HG02571 (cell line): ENCODE measurements around the gene CIITA.
"Not testable (repeated sequence)": the region's sequence is repeated elsewhere in the genome, so short reads cannot be mapped to it uniquely, and the experiment has no call there.

Experiments
- ATAC-seq: cut with Tn5 transposase; IDR thresholded peaks from one replicate; pipeline ENCODE4 v1.9.1; 2021; ENCODE audit warnings: mild to moderate bottlenecking, moderate library complexity; ENCODE audit not compliant: unreplicated experiment

The CIITA gene, protein sequence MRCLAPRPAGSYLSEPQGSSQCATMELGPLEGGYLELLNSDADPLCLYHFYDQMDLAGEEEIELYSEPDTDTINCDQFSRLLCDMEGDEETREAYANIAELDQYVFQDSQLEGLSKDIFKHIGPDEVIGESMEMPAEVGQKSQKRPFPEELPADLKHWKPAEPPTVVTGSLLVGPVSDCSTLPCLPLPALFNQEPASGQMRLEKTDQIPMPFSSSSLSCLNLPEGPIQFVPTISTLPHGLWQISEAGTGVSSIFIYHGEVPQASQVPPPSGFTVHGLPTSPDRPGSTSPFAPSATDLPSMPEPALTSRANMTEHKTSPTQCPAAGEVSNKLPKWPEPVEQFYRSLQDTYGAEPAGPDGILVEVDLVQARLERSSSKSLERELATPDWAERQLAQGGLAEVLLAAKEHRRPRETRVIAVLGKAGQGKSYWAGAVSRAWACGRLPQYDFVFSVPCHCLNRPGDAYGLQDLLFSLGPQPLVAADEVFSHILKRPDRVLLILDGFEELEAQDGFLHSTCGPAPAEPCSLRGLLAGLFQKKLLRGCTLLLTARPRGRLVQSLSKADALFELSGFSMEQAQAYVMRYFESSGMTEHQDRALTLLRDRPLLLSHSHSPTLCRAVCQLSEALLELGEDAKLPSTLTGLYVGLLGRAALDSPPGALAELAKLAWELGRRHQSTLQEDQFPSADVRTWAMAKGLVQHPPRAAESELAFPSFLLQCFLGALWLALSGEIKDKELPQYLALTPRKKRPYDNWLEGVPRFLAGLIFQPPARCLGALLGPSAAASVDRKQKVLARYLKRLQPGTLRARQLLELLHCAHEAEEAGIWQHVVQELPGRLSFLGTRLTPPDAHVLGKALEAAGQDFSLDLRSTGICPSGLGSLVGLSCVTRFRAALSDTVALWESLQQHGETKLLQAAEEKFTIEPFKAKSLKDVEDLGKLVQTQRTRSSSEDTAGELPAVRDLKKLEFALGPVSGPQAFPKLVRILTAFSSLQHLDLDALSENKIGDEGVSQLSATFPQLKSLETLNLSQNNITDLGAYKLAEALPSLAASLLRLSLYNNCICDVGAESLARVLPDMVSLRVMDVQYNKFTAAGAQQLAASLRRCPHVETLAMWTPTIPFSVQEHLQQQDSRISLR

GRCh38 chr16:10876799-10877341 lies at the start of gene CIITA:
Gene CIITA (plus strand): TSS chr16:10877202. CDS start chr16:10877331, 129 bp downstream.
- ATAC-seq: peak; percentile 56

GRCh38 chr16:10827691-10828341 lies 49.2 kb upstream of the CIITA start:
- no peak for ATAC-seq

- ATAC-seq: no peak
Observed at GRCh38 chr16:10828851-10829366, 48.1 kb upstream of the CIITA start.

DNA sequence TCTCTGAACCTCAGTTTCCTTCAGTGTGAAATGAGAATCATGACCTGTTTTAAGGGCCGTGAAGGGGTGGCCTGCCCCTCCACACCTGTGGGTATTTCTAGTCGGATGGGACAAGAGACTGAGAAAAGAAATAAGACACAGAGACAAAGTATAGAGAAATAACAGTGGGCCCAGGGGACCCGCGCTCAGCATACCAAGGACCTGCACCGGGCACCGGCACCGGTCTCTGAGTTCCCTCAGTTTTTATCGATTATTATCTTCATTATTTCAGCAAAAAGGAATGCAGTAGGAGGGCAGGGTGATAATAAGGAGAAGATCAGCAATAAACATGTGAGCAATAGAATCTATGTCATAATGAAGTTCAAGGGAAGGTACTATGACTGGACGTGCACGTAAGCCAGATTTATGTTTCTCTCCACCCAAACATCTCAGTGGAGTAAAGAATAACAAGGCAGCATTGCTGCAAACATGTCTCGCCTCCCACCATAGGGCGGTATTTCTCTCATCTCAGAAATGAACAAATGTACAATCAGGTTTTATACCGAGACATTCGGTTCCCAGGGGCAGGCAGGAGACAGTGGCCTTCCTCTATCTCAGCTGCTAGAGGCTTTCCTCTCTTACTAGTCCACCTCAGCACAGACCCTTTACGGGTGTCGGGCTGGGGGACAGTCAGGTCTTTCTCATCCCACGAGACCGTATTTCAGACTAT lies 47.5 kb upstream of the CIITA start:
- not testable (repeated sequence) for ATAC-seq

GRCh38 chr16:10830240-10830639 lies 46.8 kb upstream of the CIITA start:
- not testable (repeated sequence) for ATAC-seq

GRCh38 chr16:10831894-10832886 lies 44.8 kb upstream of the CIITA start:
- no peak for ATAC-seq

DNA sequence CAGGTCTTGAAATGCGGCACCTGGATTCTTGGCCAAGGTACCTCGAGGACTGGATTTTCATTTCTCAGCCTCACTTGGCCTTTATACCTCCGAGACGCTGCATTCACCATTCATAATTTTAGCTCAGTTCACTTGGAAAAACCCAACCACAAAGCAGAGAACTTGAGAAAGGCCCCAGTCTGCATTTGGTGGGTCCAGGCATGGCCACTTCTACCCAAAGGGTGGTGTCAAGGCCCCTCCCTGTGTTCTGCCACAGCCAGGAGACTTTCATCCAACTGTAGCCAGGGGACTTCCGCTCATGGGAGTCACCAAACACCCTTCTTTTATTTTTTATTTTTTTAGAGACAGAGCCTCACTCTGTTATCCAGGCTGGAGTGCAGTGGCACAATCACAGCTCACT lies 43.7 kb upstream of the CIITA start:
- ATAC-seq: no peak

DNA sequence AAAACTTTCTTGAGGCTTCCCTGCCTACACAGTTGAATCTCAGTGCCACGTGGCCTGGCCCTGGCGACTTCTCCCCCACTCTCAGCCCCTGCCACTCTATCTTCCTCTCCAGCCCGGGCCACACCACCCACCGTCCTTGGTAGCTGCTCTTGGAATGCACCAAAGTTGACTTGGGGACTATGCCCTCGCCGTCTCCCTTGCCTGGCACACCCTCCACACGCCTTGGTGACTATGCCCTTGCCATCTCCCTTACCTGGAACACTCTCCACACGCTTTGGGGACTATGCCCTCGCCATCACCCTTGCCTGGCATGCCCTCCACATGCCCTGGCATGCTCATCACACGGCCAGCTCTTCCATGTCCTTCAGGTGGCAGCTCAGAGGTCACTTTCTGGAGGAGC lies 42.9 kb upstream of the CIITA start:
- ATAC-seq: no peak

GRCh38 chr16:10834766-10835165 lies 42.2 kb upstream of the CIITA start:
- no peak for ATAC-seq

- ATAC-seq: peak; percentile 45
Observed at GRCh38 chr16:10835281-10835931, 41.6 kb upstream of the CIITA start.

DNA sequence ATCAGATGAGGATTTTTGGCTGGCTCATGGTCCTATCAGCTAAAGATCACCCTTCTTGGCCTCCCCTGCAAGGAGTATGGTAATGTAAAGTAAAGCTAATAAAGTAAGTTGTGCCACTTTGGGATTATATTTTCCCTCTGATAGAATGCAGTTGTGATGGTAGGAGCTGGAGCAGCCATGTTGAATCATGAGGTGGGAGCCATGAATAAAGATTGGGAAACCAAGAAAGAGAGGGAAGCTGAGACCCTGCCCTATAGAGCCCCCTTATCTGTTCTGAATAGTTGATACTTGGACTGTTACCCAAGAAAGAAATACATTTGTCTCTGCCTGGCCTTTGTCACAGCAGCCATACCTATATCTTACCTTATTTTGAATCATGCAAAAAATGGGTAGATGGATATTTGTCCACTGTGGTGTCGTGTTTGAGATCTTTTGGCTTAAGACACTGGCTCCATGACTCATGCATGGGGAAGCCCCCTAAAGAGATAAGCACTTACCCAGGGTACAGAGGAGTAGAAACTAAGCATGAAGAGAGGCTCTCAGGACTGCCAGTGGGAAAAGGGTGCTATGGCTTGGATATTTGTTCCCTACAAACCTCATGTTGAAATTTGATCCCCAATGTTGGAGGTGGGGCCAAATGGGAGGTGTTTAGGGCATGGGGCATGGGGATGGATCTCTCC lies 40.7 kb upstream of the CIITA start:
- no peak for ATAC-seq

GRCh38 chr16:10838621-10839278 lies 38.3 kb upstream of the CIITA start:
- no peak for ATAC-seq

DNA sequence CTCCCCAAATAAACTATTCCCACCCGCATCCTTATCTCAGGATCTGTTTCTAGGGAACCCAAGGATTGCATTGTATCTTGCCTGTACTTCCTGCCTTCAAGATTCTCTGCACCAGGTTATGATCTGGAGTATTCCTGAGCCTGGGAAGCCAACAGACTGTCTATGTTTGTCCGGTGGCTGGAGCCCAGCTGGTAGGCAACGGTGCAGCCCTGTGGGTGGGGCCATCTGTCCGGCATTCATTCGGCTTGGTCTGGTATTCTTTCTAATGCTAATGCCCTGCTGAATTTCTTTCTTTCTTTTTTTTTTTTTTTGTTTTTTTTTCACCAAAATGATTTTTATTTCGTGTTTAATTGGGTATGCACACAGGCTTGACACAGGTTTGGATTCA lies 37.7 kb upstream of the CIITA start:
- no peak for ATAC-seq

DNA sequence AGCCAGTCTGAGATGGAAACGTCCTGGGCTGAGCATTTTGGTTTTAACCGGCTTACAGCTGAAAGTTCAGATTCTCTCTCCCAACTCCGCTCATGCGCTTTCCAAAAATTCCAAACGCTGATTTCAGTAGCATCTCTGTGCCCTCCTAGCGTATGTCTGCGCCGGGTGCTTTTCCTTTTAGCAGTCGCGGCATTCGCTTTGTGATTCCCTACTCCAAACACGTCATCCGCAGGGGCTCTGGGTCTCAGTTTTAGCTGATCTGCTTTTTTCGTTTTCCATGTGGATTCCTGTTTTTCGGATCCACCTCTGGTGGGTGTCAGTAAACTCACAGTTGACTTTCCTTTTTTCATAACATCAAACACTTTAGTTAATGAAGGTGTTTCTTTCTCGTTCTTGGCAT lies 36.3 kb upstream of the CIITA start:
- no peak for ATAC-seq

- ATAC-seq: no peak
Observed at GRCh38 chr16:10846213-10846998, 30.6 kb upstream of the CIITA start.

DNA sequence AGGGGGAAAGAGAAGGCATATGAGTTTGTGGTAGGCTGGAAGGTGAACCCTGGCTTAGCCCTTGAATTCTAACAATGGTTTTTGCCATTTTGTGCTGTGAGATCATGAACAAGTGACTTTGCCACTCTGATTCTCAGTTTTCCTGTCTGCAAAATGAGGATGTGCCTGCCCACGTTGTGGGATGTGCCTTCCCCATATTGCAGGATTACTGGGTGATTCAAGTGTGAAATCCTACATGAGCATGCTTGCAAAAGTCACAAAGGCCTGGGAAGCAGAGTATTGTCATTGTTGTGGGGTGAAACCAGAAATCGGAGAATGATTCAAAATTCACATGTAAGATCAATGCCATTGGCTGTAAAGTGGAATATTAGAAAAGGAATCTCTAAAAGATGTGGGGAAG lies 29.8 kb upstream of the CIITA start:
- no peak for ATAC-seq
